CD4-positive, alpha-beta T cell treated with Interleukin-10 for 1 hour (primary cell): ENCODE results near the gene GMPR.
"Not testable (repeated sequence)": the region's sequence is repeated elsewhere in the genome, so short reads cannot be mapped to it uniquely, and the experiment has no call there.

Experiments
- DNase-seq: peaks from one replicate; pipeline ENCODE4 v3.0.0-alpha.2; 2020

The GMPR gene

GRCh38 chr6:16226117-16227047, 12.0 kb upstream of the GMPR start:
- not testable (repeated sequence) for DNase-seq

GRCh38 chr6:16227048-16227562, 11.3 kb upstream of the GMPR start:
- DNase-seq = no peak

- DNase-seq = no peak
Measured at GRCh38 chr6:16227605-16228004, 10.8 kb upstream of the GMPR start.

GRCh38 chr6:16228043-16228442, 10.3 kb upstream of the GMPR start:
- DNase-seq = no peak

- no peak for DNase-seq
Measured at GRCh38 chr6:16228709-16229665, 9.4 kb upstream of the GMPR start.

GRCh38 chr6:16229700-16230099, 8.7 kb upstream of the GMPR start:
- no peak for DNase-seq

GRCh38 chr6:16230953-16231352, 7.4 kb upstream of the GMPR start:
- DNase-seq = no peak

GRCh38 chr6:16232086-16232485, 6.3 kb upstream of the GMPR start:
- DNase-seq = no peak

GRCh38 chr6:16236009-16236501, 2.3 kb upstream of the GMPR start:
- DNase-seq = no peak

GRCh38 chr6:16236631-16237199, 1.7 kb upstream of the GMPR start:
- no peak for DNase-seq

- no peak for DNase-seq
Measured at GRCh38 chr6:16237242-16237641, 1.1 kb upstream of the GMPR start.

- peak; percentile 7 for DNase-seq
Measured at GRCh38 chr6:16238963-16239797, 793 bp downstream of the GMPR start.

GRCh38 chr6:16239798-16240123, 1.4 kb downstream of the GMPR start:
- DNase-seq = no peak

GRCh38 chr6:16240589-16241320, 2.4 kb downstream of the GMPR start:
- DNase-seq = no peak

- DNase-seq = no peak
Measured at GRCh38 chr6:16241321-16241689, 2.9 kb downstream of the GMPR start.

- DNase-seq = no peak
Measured at GRCh38 chr6:16243055-16243454, 4.7 kb downstream of the GMPR start.

- DNase-seq = no peak
Measured at GRCh38 chr6:16243664-16244063, 5.3 kb downstream of the GMPR start.

- no peak for DNase-seq
Measured at GRCh38 chr6:16244446-16244845, 6.1 kb downstream of the GMPR start.

GRCh38 chr6:16244869-16245451, 6.6 kb downstream of the GMPR start:
- no peak for DNase-seq

- no peak for DNase-seq
Measured at GRCh38 chr6:16248271-16248853, 10.0 kb downstream of the GMPR start.

- DNase-seq = no peak
Measured at GRCh38 chr6:16249971-16250370, 11.6 kb downstream of the GMPR start.
